HG03354 (cell line): ENCODE measurements around the gene ABCC12.
"Not testable (repeated sequence)": the region's sequence is repeated elsewhere in the genome, so short reads cannot be mapped to it uniquely, and the experiment has no call there.

Experiments
- ATAC-seq: cut with Tn5 transposase; IDR thresholded peaks from one replicate; pipeline ENCODE4 v1.9.1; 2021; ENCODE audit warnings: mild to moderate bottlenecking; ENCODE audit not compliant: unreplicated experiment, poor library complexity, severe bottlenecking

Gene ABCC12

GRCh38 chr16:48155926-48156789 lies at the start of gene ABCC12:
ABCC12 (minus strand) TSS chr16:48155993; CDS start chr16:48146424, 9,569 bp downstream.
- no peak for ATAC-seq

GRCh38 chr16:48204825-48205151 lies 49.0 kb upstream of the ABCC12 start:
- ATAC-seq, result no peak

- ATAC-seq, result no peak
Measured at GRCh38 chr16:48203974-48204824, 48.4 kb upstream of the ABCC12 start.

- ATAC-seq, result no peak
Measured at GRCh38 chr16:48201515-48202201, 45.9 kb upstream of the ABCC12 start.

GRCh38 chr16:48197294-48197693 lies 41.5 kb upstream of the ABCC12 start:
- no peak for ATAC-seq

GRCh38 chr16:48194828-48195556 lies 39.2 kb upstream of the ABCC12 start:
- ATAC-seq, result no peak

GRCh38 chr16:48193846-48194245 lies 38.1 kb upstream of the ABCC12 start:
- no peak for ATAC-seq

GRCh38 chr16:48188449-48189102 lies 32.8 kb upstream of the ABCC12 start:
- peak; percentile 92 for ATAC-seq

- ATAC-seq, result no peak
Measured at GRCh38 chr16:48187779-48188178, 32.0 kb upstream of the ABCC12 start.

- ATAC-seq, result no peak
Measured at GRCh38 chr16:48184681-48185080, 28.9 kb upstream of the ABCC12 start.

GRCh38 chr16:48182979-48183537 lies 27.3 kb upstream of the ABCC12 start:
- ATAC-seq, result no peak

GRCh38 chr16:48181746-48182520 lies 26.1 kb upstream of the ABCC12 start:
- ATAC-seq, result not testable (repeated sequence)

GRCh38 chr16:48180868-48181480 lies 25.2 kb upstream of the ABCC12 start:
- ATAC-seq, result no peak

- ATAC-seq, result no peak
Measured at GRCh38 chr16:48176635-48177408, 21.0 kb upstream of the ABCC12 start.

- no peak for ATAC-seq
Measured at GRCh38 chr16:48173889-48174288, 18.1 kb upstream of the ABCC12 start.

- ATAC-seq, result no peak
Measured at GRCh38 chr16:48172682-48173081, 16.9 kb upstream of the ABCC12 start.

- no peak for ATAC-seq
Measured at GRCh38 chr16:48169896-48170295, 14.1 kb upstream of the ABCC12 start.
